MCF 10A (cell line): Measurements from ENCODE around the gene PLVAP. TPM values are rescaled to one million over a fixed set of nuclear protein-coding genes. Genes with fewer than 3 reads are reported as not detected.
A peak's percentile ranks its signal among the peaks of the same experiment; 100 is the strongest.

Experiments
- BruUV-seq: library from RNA; stranded (reverse); fragments of 400-500 nt; replicated peaks from 2 replicates; lab custom pipeline; 2021; lab: Mats Ljungman, UMichigan
- CTCF ChIA-PET: fragments of 300-600 bp; sonication (Branson Sonifier 250); formaldehyde crosslinking; extraction: SDS; loops from one replicate; lab custom pipeline; 2021; ENCODE audit warnings: antibody characterized with exemption, inconsistent platforms; lab: Yijun Ruan, JAX
- POLR2A ChIA-PET: fragments of 300-600, 350-650 bp; sonication (Branson Sonifier 250); formaldehyde crosslinking; extraction: SDS; loops from one replicate; lab custom pipeline; 2020; ENCODE audit warnings: antibody characterized with exemption, inconsistent platforms; lab: Yijun Ruan, JAX
- DNase-seq: peaks from one replicate; pipeline ENCODE4 v3.0.0-alpha.2; 2018; ENCODE audit not compliant: unreplicated experiment
- H3K27ac Mint-ChIP-seq: one replicate; pipeline ENCODE4 v1.8.0; 2022; ENCODE audit warnings: mild to moderate bottlenecking, low read depth, mixed read lengths; ENCODE audit not compliant: unreplicated experiment
- H3K27me3 Mint-ChIP-seq: one replicate; pipeline ENCODE4 v1.8.0; 2022; ENCODE audit warnings: mixed read lengths; ENCODE audit not compliant: insufficient read depth, unreplicated experiment
- H3K36me3 Mint-ChIP-seq: one replicate; pipeline ENCODE4 v1.8.0; 2022; ENCODE audit warnings: mild to moderate bottlenecking, moderate library complexity, mixed read lengths; ENCODE audit not compliant: insufficient read depth, unreplicated experiment
- H3K4me1 Mint-ChIP-seq: one replicate; pipeline ENCODE4 v1.8.0; 2022; ENCODE audit warnings: mixed read lengths; ENCODE audit not compliant: insufficient read depth, unreplicated experiment
- H3K4me3 Mint-ChIP-seq: one replicate; pipeline ENCODE4 v1.8.0; 2022; ENCODE audit warnings: mild to moderate bottlenecking, moderate library complexity, mixed read lengths; ENCODE audit not compliant: unreplicated experiment
- H3K9me3 Mint-ChIP-seq: one replicate; pipeline ENCODE4 v1.8.0; 2022; ENCODE audit warnings: mixed read lengths; ENCODE audit not compliant: unreplicated experiment
- CTCF ChIP-seq: fragments of 200-600 bp; IDR thresholded peaks from one replicate; pipeline ENCODE4 v1.8.0; 2022; ENCODE audit warnings: antibody characterized with exemption, mild to moderate bottlenecking; ENCODE audit not compliant: unreplicated experiment
- intact Hi-C: fragments of 100-400 bp; cut with micrococcal nuclease; formaldehyde crosslinking; loops from 2 replicates; pipeline ENCODE4 v1.14.1; 2022
- total RNA-seq: library from RNA; stranded (reverse); gene quantifications from 2 replicates; pipeline ENCODE4 v1.2.3, GENCODE V29; 2022

PLVAP gene
- total RNA-seq, 1 experiment from 2014 or later, result not detected

DNA sequence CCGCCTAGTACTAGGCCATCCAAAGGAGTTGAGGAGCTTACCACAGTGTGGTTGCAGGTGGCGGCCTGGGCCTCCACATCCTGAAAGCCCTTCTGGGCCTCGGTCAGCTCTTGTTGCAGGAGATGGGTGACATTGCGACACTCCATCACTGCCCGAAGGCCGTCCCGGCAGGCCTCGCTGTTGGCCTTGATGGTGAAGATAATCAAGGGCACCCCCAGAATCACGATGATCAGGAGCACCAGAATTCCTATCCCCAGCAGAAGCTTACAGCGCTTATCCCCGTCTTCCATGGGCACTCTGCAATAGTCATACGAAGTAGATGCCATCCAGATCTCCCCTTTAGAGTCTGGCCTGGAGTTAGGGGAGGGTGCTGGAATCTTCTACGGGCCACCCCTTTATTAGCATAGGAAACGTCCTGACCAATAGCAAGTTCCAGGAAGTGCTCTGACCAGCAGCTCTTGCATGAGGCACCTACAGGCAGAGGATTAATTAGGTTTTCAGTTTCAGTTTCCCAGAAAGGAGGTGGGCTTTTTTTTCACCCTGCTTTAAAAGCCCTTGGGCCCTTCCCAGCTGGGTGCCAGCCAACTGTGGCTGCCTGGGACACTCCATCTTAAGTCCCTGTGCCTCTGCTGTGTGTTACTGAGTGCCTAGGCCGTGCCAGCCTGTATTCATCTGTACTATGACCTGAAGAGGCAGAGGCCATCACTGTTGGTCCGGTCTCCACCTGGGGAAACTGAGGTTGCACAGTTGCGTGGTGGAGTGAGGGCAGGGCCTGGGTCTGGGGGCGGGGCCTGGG, 28.3 kb upstream of the PLVAP start, which contains the start of gene BST2:
TSS of gene BST2 (minus strand) at position 381 of the 796 bp plus-strand sequence. CDS start at position 326, 55 bp downstream.
- no peak for TF ChIP-seq CTCF
- Mint-ChIP-seq H3K4me1 (peaks cover 16% of the 10 kb centered on the region), H3K36me3 (no peaks in the 10 kb centered on the region), H3K27ac (peak within 1 kb of the TSS; percentile 81), H3K4me3 (peak within 1 kb of the TSS; percentile 69), H3K9me3 (no peaks in the 10 kb centered on the region), H3K27me3 (no peaks in the 10 kb centered on the region)
- BruUV-seq, result TSS peak; percentile 69
- peak; percentile 95 for DNase-seq
- POLR2A ChIA-PET, result interaction anchor here (1.2 kb wide), 1 partner anchor 14 kb away, joined by 4 read pairs; the partner anchor contains the start of gene MVB12A
- intact Hi-C loops, result no loop called here
- CTCF ChIA-PET, result interaction anchor here (0.9 to 1.1 kb wide), 2 partner anchors 10 to 19 kb away, joined by 5 read pairs; no protein-coding TSS in a partner anchor

DNA sequence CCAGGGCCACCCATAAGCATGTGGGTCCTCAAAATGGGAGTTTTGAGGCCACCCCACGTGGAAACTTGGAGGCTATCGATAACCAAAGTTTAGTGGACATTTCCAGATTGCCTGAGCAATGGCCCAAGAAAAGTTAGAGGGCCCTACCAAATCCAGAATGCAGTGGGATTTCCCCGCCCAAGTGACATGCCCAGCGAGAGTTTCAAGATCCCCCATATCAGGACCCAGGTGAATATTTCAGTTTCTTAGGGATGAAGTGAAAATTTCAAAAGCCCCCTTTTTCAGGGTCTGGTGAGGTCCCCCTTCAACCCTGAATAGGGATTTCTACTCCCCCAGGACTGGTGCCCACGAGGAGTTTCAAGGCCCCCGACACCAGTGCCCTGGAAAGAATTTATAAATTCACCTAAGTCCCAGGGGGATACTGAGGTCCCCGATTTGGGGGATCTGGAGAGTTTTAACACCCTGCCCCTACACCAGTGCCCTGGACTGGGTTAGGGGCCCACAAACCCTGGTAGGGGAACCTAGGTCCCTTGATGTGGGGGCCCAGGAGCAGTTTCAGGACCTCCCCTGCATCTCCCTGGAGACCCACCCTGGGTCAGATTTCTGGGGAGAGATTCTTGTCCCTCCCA, 27.6 kb upstream of the PLVAP start:
- CTCF ChIA-PET, result interaction anchor here (0.9 kb wide), 1 partner anchor 9 kb away, joined by 5 read pairs; no protein-coding TSS in a partner anchor
- Mint-ChIP-seq H3K27me3 (no peaks in the 10 kb centered on the region), H3K4me1 (peaks cover 16% of the 10 kb centered on the region), H3K9me3 (no peaks in the 10 kb centered on the region), H3K36me3 (no peaks in the 10 kb centered on the region), H3K4me3 (peak overlapping the region; percentile 69), H3K27ac (no peak overlapping the region)
- no peak for DNase-seq
- no peak for TF ChIP-seq CTCF
- POLR2A ChIA-PET, result interaction anchor here (1.2 kb wide), 1 partner anchor 15 kb away, joined by 4 read pairs; the partner anchor contains the start of gene MVB12A
- intact Hi-C loops, result no loop called here
- no TSS peak for BruUV-seq

GRCh38 chr19:17404015-17404414, 26.9 kb upstream of the PLVAP start:
- ChIA-PET CTCF (no interaction called here), POLR2A (no interaction called here)
- Mint-ChIP-seq H3K36me3 (no peaks in the 10 kb centered on the region), H3K9me3 (no peaks in the 10 kb centered on the region), H3K4me1 (peaks cover 16% of the 10 kb centered on the region), H3K27ac (no peak overlapping the region), H3K4me3 (peak overlapping the region; percentile 69), H3K27me3 (no peaks in the 10 kb centered on the region)
- BruUV-seq, result no TSS peak
- intact Hi-C loops, result no loop called here
- no peak for TF ChIP-seq CTCF
- no peak for DNase-seq
